H7 (cell line): ENCODE data around the gene NDUFS8. TPM values are rescaled to one million over a fixed set of nuclear protein-coding genes. Genes with fewer than 3 reads are reported as not detected.

ENCODE experiments used
- DNase-seq: peaks from one replicate; pipeline ENCODE4 v3.0.0; 2012
- H3K27me3 ChIP-seq: 2 replicates; pipeline ENCODE4 v1.6.0; 2011; ENCODE audit warnings: mild to moderate bottlenecking, low read length; ENCODE audit not compliant: control insufficient read depth, insufficient read depth
- H3K36me3 ChIP-seq: replicated peaks from 2 replicates; pipeline ENCODE4 v1.5.1; 2011; ENCODE audit warnings: low read length; ENCODE audit not compliant: control insufficient read depth, insufficient read depth
- H3K4me3 ChIP-seq: 2 replicates; pipeline ENCODE4 v1.5.1; 2011; ENCODE audit warnings: low read depth, mild to moderate bottlenecking, control low read depth, low read length, moderate library complexity; ENCODE audit not compliant: insufficient read depth
- total RNA-seq: library from RNA; depleted of rRNA; stranded (reverse); fragments of >200 nt; shearing (Covaris generic); gene quantifications from 2 replicates; pipeline ENCODE4 v1.2.3, GENCODE V29; 2014

The NDUFS8 gene
- total RNA-seq, 1 experiment from 2014 or later: 277 TPM

GRCh38 chr11:67997475-67997921 is 33.0 kb upstream of the NDUFS8 start:
- no peak for DNase-seq
- H3K4me3 ChIP-seq: no peak overlapping the region
- H3K27me3 ChIP-seq: no peaks in the 10 kb centered on the region
- H3K36me3 ChIP-seq: no peaks in the 10 kb centered on the region

GRCh38 chr11:67998150-67999045 is 32.1 kb upstream of the NDUFS8 start:
- Histone ChIP-seq H3K36me3 (no peaks in the 10 kb centered on the region), H3K27me3 (peaks cover 3% of the 10 kb centered on the region; the same call in 1 of the 2 replicates), H3K4me3 (no peak overlapping the region)
- peak; percentile 14 for DNase-seq

GRCh38 chr11:67999201-67999629 is 31.3 kb upstream of the NDUFS8 start:
- H3K36me3 ChIP-seq: no peaks in the 10 kb centered on the region
- peak; percentile 15 for DNase-seq
- H3K4me3 ChIP-seq: no peak overlapping the region
- peaks cover 4% of the 10 kb centered on the region; the same call in 1 of the 2 replicates for H3K27me3 ChIP-seq

GRCh38 chr11:67999704-68000103 is 30.8 kb upstream of the NDUFS8 start:
- H3K4me3 ChIP-seq: no peak overlapping the region
- peaks cover 4% of the 10 kb centered on the region; the same call in 1 of the 2 replicates for H3K27me3 ChIP-seq
- no peaks in the 10 kb centered on the region for H3K36me3 ChIP-seq
- DNase-seq: peak; percentile 6

- Histone ChIP-seq H3K4me3 (no peak overlapping the region), H3K36me3 (no peaks in the 10 kb centered on the region), H3K27me3 (peaks cover 4% of the 10 kb centered on the region; the same call in 1 of the 2 replicates)
- DNase-seq: no peak
Observed at GRCh38 chr11:68002575-68002937, 27.9 kb upstream of the NDUFS8 start.

- Histone ChIP-seq H3K4me3 (peak overlapping the region; percentile 69), H3K27me3 (peaks cover 4% of the 10 kb centered on the region; the same call in 1 of the 2 replicates), H3K36me3 (no peaks in the 10 kb centered on the region)
- peak; percentile 85 for DNase-seq
Observed at GRCh38 chr11:68002938-68003845, 27.3 kb upstream of the NDUFS8 start.

- peaks cover 4% of the 10 kb centered on the region; the same call in 1 of the 2 replicates for H3K27me3 ChIP-seq
- H3K36me3 ChIP-seq: no peaks in the 10 kb centered on the region
- DNase-seq: peak; percentile 93
- H3K4me3 ChIP-seq: peak within 1 kb of the TSS; percentile 69
Observed at GRCh38 chr11:68003846-68004550, 26.5 kb upstream of the NDUFS8 start, which contains the start of gene UNC93B1. UNC93B1 (minus strand) TSS chr11:68004097; CDS start chr11:68004043, 54 bp downstream.

- H3K4me3 ChIP-seq: peak overlapping the region; percentile 69; the same call in 1 of the 2 replicates
- H3K36me3 ChIP-seq: no peaks in the 10 kb centered on the region
- H3K27me3 ChIP-seq: peaks cover 4% of the 10 kb centered on the region; the same call in 1 of the 2 replicates
- no peak for DNase-seq
Observed at GRCh38 chr11:68004551-68005335, 25.7 kb upstream of the NDUFS8 start.

- H3K36me3 ChIP-seq: no peaks in the 10 kb centered on the region
- no peak for DNase-seq
- peaks cover 4% of the 10 kb centered on the region; the same call in 1 of the 2 replicates for H3K27me3 ChIP-seq
- H3K4me3 ChIP-seq: no peak overlapping the region
Observed at GRCh38 chr11:68006606-68007166, 23.8 kb upstream of the NDUFS8 start.

GRCh38 chr11:68007498-68008380 is 22.7 kb upstream of the NDUFS8 start:
- no peaks in the 10 kb centered on the region for H3K36me3 ChIP-seq
- peaks cover 4% of the 10 kb centered on the region; the same call in 1 of the 2 replicates for H3K27me3 ChIP-seq
- DNase-seq: no peak
- H3K4me3 ChIP-seq: no peak overlapping the region

- DNase-seq: no peak
- Histone ChIP-seq H3K4me3 (no peak overlapping the region), H3K27me3 (no peaks in the 10 kb centered on the region; the same call in 1 of the 2 replicates), H3K36me3 (no peaks in the 10 kb centered on the region)
Observed at GRCh38 chr11:68008381-68009337, 21.8 kb upstream of the NDUFS8 start.
